Lower leg skin (tissue), 4 donors: Measurements from ENCODE around the gene SLC9A9. TPM values are rescaled to one million over a fixed set of nuclear protein-coding genes. Genes with fewer than 3 reads are reported as not detected.

Experiments used
- DNase-seq, 2 donors: peaks; one replicate each; pipeline ENCODE4 v3.0.0-alpha.2; 2019; ENCODE audit warnings: low spot score in 2 of 2
- H3K4me3 ChIP-seq: fragments of 200-600 bp; sonication (generic); 2 replicates; pipeline ENCODE4 v1.5.1; 2017; ENCODE audit warnings: mild to moderate bottlenecking, low read depth; ENCODE audit not compliant: poor library complexity, severe bottlenecking
- POLR2A ChIP-seq, 2 donors: fragments of 450-650 bp; IDR thresholded peaks; one replicate each; pipeline ENCODE4 v1.6.1; 2016 to 2017; ENCODE audit warnings: antibody characterized with exemption in 2 of 2, mild to moderate bottlenecking in 1 of 2, moderate library complexity in 1 of 2
- WGBS, 2 donors: methylation state at CpG; one replicate each; pipeline ENCODE4 v1.1.5; 2018; 5-methylcytosine and 5-hydroxymethylcytosine counted together
- intact Hi-C: fragments of 100-400 bp; cut with DNase I; formaldehyde crosslinking; loops from one replicate; pipeline ENCODE4 v1.15.0; 2023; ENCODE audit warnings: low total_unique reads
- total RNA-seq, 4 donors: library from RNA; depleted of rRNA; stranded (reverse); fragments of >200 nt; gene quantifications; one replicate each; pipeline ENCODE4 v1.1.0, GENCODE V29; 2016
- TF ChIP-seq, protein P1 (sequence below), 3 donors: fragments of 450-650 bp; IDR thresholded peaks; one replicate each; pipeline ENCODE4 v1.5.1; 2016; ENCODE audit warnings: antibody characterized with exemption in 3 of 3, mild to moderate bottlenecking in 3 of 3, moderate library complexity in 2 of 3

SLC9A9 gene
- total RNA-seq = 10 to 100 TPM; 14.6 to 40.8 (median 23.7) TPM

DNA sequence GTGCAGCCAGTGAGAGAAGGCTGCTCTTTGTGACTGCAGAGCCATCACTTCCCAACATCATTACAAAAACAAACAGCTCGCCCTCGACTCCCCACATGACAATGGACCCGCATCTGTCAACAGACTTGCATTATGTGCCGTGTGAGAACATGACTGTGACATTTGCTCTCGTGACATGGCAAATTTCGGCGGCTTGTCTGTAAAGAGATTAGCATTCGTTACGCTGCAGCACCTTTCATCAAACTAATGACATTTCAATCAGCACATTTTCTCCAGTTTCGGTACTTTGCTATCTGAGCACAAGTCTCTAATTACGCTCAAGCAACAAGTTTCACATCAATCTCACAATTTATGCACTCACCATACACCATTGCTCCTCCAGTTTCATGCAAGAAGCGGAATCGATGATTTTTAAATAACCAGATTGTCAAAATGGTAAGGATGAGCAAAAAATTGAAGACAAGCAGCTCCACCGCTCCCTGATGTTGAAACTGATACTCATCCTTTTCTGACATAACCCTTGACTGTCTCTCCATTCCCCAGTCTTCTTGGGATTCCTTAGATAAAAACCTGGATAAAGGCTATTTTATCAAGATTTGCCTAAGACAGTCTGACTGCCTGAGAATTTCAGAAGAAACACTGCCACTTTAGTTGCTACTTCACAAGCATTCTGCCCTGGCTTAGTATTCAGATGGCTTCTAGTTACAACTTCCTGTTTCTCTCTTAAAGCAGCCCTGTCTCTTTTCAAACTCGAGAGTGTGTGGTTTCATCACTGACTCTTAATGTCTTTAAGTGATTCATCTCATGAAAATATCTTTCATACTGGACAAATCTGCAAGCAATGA lies at the start of gene SLC9A9:
Gene SLC9A9 (minus strand): TSS at position 682 of the 845 bp plus-strand sequence. CDS start 146 bp downstream, at position 536.
- whole genome bisulfite sequencing, 2 donors = 1 to 2% methylated on average over 15 of the region's 15 CpGs
- intact Hi-C loops = no loop called here
- H3K4me3 ChIP-seq = peak within 1 kb of the TSS; percentile 44
- TF ChIP-seq, protein P1, sequence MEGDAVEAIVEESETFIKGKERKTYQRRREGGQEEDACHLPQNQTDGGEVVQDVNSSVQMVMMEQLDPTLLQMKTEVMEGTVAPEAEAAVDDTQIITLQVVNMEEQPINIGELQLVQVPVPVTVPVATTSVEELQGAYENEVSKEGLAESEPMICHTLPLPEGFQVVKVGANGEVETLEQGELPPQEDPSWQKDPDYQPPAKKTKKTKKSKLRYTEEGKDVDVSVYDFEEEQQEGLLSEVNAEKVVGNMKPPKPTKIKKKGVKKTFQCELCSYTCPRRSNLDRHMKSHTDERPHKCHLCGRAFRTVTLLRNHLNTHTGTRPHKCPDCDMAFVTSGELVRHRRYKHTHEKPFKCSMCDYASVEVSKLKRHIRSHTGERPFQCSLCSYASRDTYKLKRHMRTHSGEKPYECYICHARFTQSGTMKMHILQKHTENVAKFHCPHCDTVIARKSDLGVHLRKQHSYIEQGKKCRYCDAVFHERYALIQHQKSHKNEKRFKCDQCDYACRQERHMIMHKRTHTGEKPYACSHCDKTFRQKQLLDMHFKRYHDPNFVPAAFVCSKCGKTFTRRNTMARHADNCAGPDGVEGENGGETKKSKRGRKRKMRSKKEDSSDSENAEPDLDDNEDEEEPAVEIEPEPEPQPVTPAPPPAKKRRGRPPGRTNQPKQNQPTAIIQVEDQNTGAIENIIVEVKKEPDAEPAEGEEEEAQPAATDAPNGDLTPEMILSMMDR (IDR thresholded peaks at IDR 0.05) = no peak
- TF ChIP-seq POLR2A (IDR thresholded peaks at IDR 0.05) = no peak
- peak; percentile 60 to 87 for DNase-seq

DNA sequence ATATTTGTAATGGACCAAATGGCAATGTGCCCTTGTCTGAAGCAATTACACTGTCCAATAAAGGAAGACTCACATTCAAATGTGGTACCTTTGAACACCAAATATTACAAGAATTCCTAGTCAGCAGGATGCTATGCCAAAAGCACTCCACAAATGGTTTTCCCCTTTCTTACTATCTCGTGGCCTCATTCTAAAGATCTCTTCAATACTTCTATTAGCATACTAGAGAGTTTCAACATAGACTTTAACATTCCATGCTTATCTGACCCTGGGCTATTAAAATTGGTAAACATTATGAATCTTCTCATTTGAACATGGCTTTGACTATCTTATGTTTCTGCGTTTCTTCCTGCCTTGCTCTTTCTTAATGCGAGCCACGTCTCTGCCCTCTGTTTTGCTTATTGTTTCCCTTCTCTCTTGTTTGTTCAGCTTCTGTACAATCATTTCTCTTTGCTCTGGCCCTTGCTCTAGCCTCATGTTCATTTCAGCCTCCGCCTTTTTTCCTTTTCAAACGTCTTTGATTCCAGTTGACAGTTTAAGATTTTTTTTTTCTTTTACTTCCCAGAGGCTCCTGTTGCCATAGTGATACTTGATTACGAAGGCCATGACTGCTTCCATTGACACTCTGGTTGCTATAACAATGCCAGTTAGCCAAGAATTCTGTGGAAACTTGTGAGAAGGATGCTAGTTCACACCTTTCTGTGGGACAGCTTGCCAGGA lies 49.5 kb upstream of the SLC9A9 start:
- 36 to 39% methylated on average over 7 of the region's 7 CpGs for WGBS, 2 donors
- no peak for TF ChIP-seq POLR2A (IDR thresholded peaks at IDR 0.05)
- TF ChIP-seq, protein P1 (IDR thresholded peaks at IDR 0.05) = no peak
- DNase-seq = no peak
- H3K4me3 ChIP-seq = no peak overlapping the region
- intact Hi-C loops = no loop called here

DNA sequence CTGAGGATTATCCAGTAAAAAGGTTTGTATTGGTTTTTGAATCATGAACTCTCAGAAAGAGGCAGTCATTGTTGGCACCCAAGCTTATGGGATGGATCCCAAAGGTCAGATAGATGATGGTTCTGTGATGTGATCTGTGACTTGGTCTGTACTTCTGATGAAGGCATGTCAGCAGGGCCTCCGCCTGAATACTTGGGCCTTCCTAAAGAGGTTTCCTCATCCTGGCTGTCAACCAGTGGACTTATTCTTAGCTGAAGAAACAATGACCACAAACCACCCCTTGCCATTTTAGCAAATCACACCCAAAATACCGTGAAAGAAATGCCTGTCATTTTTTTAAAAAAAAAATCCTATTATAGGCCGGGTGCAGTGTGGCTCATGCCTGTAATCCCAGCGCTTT lies 48.2 kb upstream of the SLC9A9 start:
- WGBS, 2 donors = 80 to 90% methylated on average over 4 of the region's 4 CpGs
- intact Hi-C loops = no loop called here
- H3K4me3 ChIP-seq = no peak overlapping the region
- no peak for DNase-seq
- TF ChIP-seq, protein P1 (IDR thresholded peaks at IDR 0.05) = no peak
- TF ChIP-seq POLR2A (IDR thresholded peaks at IDR 0.05) = no peak

DNA sequence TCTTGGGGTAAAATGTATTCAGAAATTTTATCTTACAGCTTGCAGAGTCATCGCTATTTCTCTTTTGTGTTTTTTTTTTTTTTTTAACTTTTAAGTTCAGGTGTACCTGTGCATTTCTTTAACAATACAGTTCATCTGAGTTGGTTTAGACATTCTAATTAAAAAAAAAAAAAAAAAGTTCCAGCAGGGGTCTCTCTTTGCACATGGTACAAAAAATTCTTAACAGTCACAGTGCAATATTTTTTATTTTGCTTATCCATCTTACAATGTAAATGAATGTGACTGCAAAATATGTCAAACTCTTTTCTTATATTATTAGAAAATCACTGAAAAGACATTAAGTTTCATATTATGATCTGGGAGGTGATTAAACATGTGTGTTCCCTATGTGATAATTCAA lies 47.5 kb upstream of the SLC9A9 start:
- no peak for DNase-seq
- no peak overlapping the region for H3K4me3 ChIP-seq
- intact Hi-C loops = no loop called here
- 86% methylated on average over 1 of the region's 1 CpG for WGBS, 2 donors
- no peak for TF ChIP-seq POLR2A (IDR thresholded peaks at IDR 0.05)
- TF ChIP-seq, protein P1 (IDR thresholded peaks at IDR 0.05) = no peak

DNA sequence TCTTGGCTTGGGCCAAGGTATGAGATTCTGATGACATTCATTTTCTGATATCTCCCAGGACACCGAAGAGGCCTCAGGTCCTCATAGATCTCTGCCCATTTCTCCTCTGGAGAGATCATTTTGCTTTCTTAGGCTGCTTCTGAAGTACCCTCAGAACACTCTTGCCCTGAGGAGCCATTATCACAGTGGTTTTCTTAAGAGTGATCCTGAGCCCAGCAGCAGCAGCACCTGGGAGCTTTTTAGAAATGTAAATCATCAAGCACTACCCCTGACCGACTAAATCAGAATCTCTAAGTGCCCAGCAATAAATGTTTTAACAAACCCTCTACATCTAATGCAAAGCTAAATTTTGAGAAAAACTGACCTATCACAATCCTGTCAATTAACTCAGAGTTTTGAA lies 40.6 kb upstream of the SLC9A9 start:
- WGBS, 2 donors = 88 to 94% methylated on average over 2 of the region's 2 CpGs
- intact Hi-C loops = no loop called here
- DNase-seq = no peak
- no peak overlapping the region for H3K4me3 ChIP-seq
- TF ChIP-seq, protein P1 (IDR thresholded peaks at IDR 0.05) = no peak
- TF ChIP-seq POLR2A (IDR thresholded peaks at IDR 0.05) = no peak
